Left lung (tissue), 10 donors: ENCODE results near the gene LRP5. TPM values are rescaled to one million over a fixed set of nuclear protein-coding genes. Genes with fewer than 3 reads are reported as not detected.

Source experiments
- ATAC-seq: fragments of 200-7000 bp; cut with Tn5 transposase; one replicate; pipeline ENCODE4 v1.9.1; 2020; ENCODE audit warnings: moderate library complexity
- DNase-seq, 4 donors: peaks; one replicate each; pipeline ENCODE4 v3.0.0-alpha.2; 2013 to 2020
- H3K27ac ChIP-seq, 2 donors: fragments of 200-600 bp; sonication (generic) in 1 of 2; one replicate each; pipeline versions ENCODE4 v1.5.0 to v1.8.0; 2020 to 2021
- H3K27me3 ChIP-seq, 2 donors: fragments of 200-600 bp; sonication (generic) in 1 of 2; one replicate each; pipeline versions ENCODE4 v1.5.0 to v1.8.0; 2020 to 2021
- H3K36me3 ChIP-seq, 2 donors: fragments of 200-600 bp; sonication (generic) in 1 of 2; one replicate each; pipeline versions ENCODE4 v1.5.0 to v1.8.0; 2020 to 2021
- H3K4me1 ChIP-seq, 2 donors: fragments of 200-600 bp; one replicate each; pipeline ENCODE4 v1.8.0; 2021
- H3K4me3 ChIP-seq, 2 donors: fragments of 200-600 bp; sonication (generic) in 1 of 2; one replicate each; pipeline versions ENCODE4 v1.5.0 to v1.8.0; 2020 to 2021; ENCODE audit warnings: mild to moderate bottlenecking in 1 of 2
- H3K9me3 ChIP-seq, 2 donors: fragments of 200-600 bp; sonication (generic) in 1 of 2; one replicate each; pipeline versions ENCODE4 v1.5.0 to v1.8.0; 2020 to 2021
- CTCF ChIP-seq, 2 donors: fragments of 200-600 bp; sonication (generic) in 1 of 2; IDR thresholded peaks; one replicate each; pipeline versions ENCODE4 v1.5.0 to v1.8.0; 2021; ENCODE audit warnings: antibody characterized with exemption in 2 of 2
- intact Hi-C, 2 donors: fragments of 100-400 bp; cut with DNase I; formaldehyde crosslinking; loops; one replicate each; pipeline versions ENCODE4 v1.11.2 to v1.14.2; 2022
- polyA plus RNA-seq, 6 donors: library from polyadenylated mRNA; unstranded; fragments of 120-200 nt; gene quantifications; one replicate each; pipeline ENCODE4 v1.2.1, GENCODE V29; 2013; ENCODE audit not compliant: insufficient read length in 6 of 6
- total RNA-seq, 2 donors: library from RNA; stranded (reverse); fragmentation: NEBNext Ultra II Directional; extraction: Animal tissue kit (Norgen Biotek cat#: 25700); gene quantifications; one replicate each; pipeline ENCODE4 v1.2.1, GENCODE V29; 2021
- donor health status: DM: no; HTN: yes; CAD: no.
- donor health status: DM: no; HTN: no; CAD: no.

Gene LRP5
- total and polyA plus RNA-seq, 8 donors, result 48.9 to 71.9 (median 57.4) TPM

- ATAC-seq (no peak), DNase-seq (no peak)
- Histone ChIP-seq H3K4me1 (peaks cover 12 to 63% of the 10 kb centered on the region in 2 donors), H3K36me3 (no peaks in the 10 kb centered on the region), H3K9me3 (no peaks in the 10 kb centered on the region), H3K4me3 (no peak overlapping the region), H3K27ac (no peak overlapping the region), H3K27me3 (no peaks in the 10 kb centered on the region)
- intact Hi-C loops, result no loop called here
- no peak for TF ChIP-seq CTCF (IDR thresholded peaks at IDR 0.05)
Observed at GRCh38 chr11:68334923-68335322, 22.5 kb downstream of the LRP5 start.

GRCh38 chr11:68335683-68336082 lies 23.3 kb downstream of the LRP5 start:
- ATAC-seq (no peak), DNase-seq (no peak)
- Histone ChIP-seq H3K4me1 (peaks cover 18 to 62% of the 10 kb centered on the region in 2 donors), H3K27ac (no peak overlapping the region), H3K9me3 (no peaks in the 10 kb centered on the region), H3K36me3 (no peaks in the 10 kb centered on the region), H3K4me3 (no peak overlapping the region), H3K27me3 (no peaks in the 10 kb centered on the region)
- intact Hi-C loops, result no loop called here
- TF ChIP-seq CTCF (IDR thresholded peaks at IDR 0.05), result no peak

GRCh38 chr11:68336716-68337115 lies 24.3 kb downstream of the LRP5 start:
- Histone ChIP-seq H3K27ac (no peak overlapping the region), H3K27me3 (no peaks in the 10 kb centered on the region), H3K4me1 (peaks cover 13 to 60% of the 10 kb centered on the region in 2 donors), H3K9me3 (no peaks in the 10 kb centered on the region), H3K4me3 (no peak overlapping the region), H3K36me3 (no peaks in the 10 kb centered on the region)
- DNase-seq, result no peak
- TF ChIP-seq CTCF (IDR thresholded peaks at IDR 0.05), result no peak
- intact Hi-C loops, result no loop called here
- ATAC-seq, result no peak

DNA sequence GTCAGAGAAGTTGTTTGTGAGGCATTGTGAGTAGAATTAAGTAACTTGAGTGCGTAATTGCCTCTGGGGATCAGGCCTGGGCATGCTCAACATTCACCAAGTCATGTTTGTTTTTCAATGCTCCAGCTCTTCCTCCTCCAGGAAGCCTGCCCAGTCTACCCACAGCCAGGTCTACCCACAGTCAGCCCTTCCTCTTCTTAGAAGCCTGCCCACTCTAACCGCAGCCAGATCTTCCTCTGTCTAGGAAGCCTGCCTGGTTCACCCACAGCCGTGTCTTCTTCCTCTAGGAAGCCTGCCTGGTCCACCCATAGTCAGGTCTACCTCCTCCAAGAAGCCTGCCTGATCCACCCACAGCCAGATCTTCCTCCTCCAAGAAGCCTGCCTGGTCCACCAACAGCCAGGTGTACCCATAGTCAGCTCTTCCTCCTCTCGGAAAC lies 25.0 kb downstream of the LRP5 start:
- no peak for DNase-seq
- no peaks in the 10 kb centered on the region for H3K27me3 ChIP-seq
- no peaks in the 10 kb centered on the region for H3K36me3 ChIP-seq
- H3K4me3 ChIP-seq, result no peak overlapping the region
- H3K4me1 ChIP-seq, result peaks cover 12 to 55% of the 10 kb centered on the region in 2 donors
- ATAC-seq, result no peak
- TF ChIP-seq CTCF (IDR thresholded peaks at IDR 0.05), result no peak
- intact Hi-C loops, result no loop called here
- no peak overlapping the region for H3K27ac ChIP-seq
- H3K9me3 ChIP-seq, result no peaks in the 10 kb centered on the region

GRCh38 chr11:68338051-68338780 lies 25.8 kb downstream of the LRP5 start:
- ATAC-seq (peak; percentile 3), DNase-seq (no peak)
- H3K9me3 ChIP-seq, result no peaks in the 10 kb centered on the region
- H3K4me3 ChIP-seq, result no peak overlapping the region
- intact Hi-C loops, result no loop called here
- H3K27ac ChIP-seq, result no peak overlapping the region
- TF ChIP-seq CTCF (IDR thresholded peaks at IDR 0.05), result no peak
- no peaks in the 10 kb centered on the region for H3K36me3 ChIP-seq
- no peaks in the 10 kb centered on the region for H3K27me3 ChIP-seq
- peaks cover 7 to 57% of the 10 kb centered on the region in 2 donors for H3K4me1 ChIP-seq
